GM23338 (cell line): ENCODE measurements around the gene RNF214. TPM values are rescaled to one million over a fixed set of nuclear protein-coding genes. Genes with fewer than 3 reads are reported as not detected.

ENCODE experiments used
- ATAC-seq: fragments of 200-7000 bp; cut with Tn5 transposase; 3 replicates; pipeline ENCODE4 v1.9.1; 2020
- DNase-seq: peaks from one replicate; pipeline ENCODE4 v3.0.0-alpha.2; 2015; ENCODE audit warnings: low spot score
- H2AFZ ChIP-seq: fragments of 200-600 bp; sonication (generic); 2 replicates; pipeline ENCODE4 v1.8.0; 2016; ENCODE audit warnings: antibody characterized with exemption, mild to moderate bottlenecking, moderate library complexity
- H3F3A ChIP-seq: fragments of 200-600 bp; sonication (generic); replicated peaks from 2 replicates; pipeline ENCODE4 v1.8.0; 2017; ENCODE audit warnings: antibody characterized with exemption, mixed run types, low read depth
- H3K27ac ChIP-seq: fragments of 200-600 bp; sonication (generic); 2 replicates; pipeline ENCODE4 v1.6.1; 2016; ENCODE audit warnings: low read depth
- H3K27me3 ChIP-seq: fragments of 200-600 bp; sonication (generic); 2 replicates; pipeline ENCODE4 v1.8.0; 2016; ENCODE audit warnings: mild to moderate bottlenecking, mixed run types, moderate library complexity; ENCODE audit not compliant: insufficient read depth
- H3K36me3 ChIP-seq: fragments of 200-600 bp; sonication (generic); 2 replicates; pipeline ENCODE4 v1.8.0; 2016; ENCODE audit warnings: mild to moderate bottlenecking; ENCODE audit not compliant: insufficient read depth
- H3K4me1 ChIP-seq: fragments of 200-600 bp; sonication (generic); 2 replicates; pipeline ENCODE4 v1.8.0; 2016; ENCODE audit warnings: mild to moderate bottlenecking, moderate library complexity; ENCODE audit not compliant: insufficient read depth
- H3K4me2 ChIP-seq: fragments of 200-600 bp; sonication (generic); 2 replicates; pipeline ENCODE4 v1.7.1; 2017; ENCODE audit warnings: mixed run types
- H3K4me3 ChIP-seq: fragments of 200-600 bp; sonication (generic); 2 replicates; pipeline ENCODE4 v1.6.1; 2016; ENCODE audit warnings: mixed run types
- H3K79me2 ChIP-seq: fragments of 200-600 bp; sonication (generic); replicated peaks from 2 replicates; pipeline ENCODE4 v1.8.0; 2017; ENCODE audit warnings: mild to moderate bottlenecking; ENCODE audit not compliant: insufficient read depth
- H3K9me2 ChIP-seq: fragments of 200-600 bp; sonication (generic); 2 replicates; pipeline ENCODE4 v1.8.0; 2017; ENCODE audit not compliant: insufficient read depth
- H4K20me1 ChIP-seq: fragments of 200-600 bp; sonication (generic); replicated peaks from 2 replicates; pipeline ENCODE4 v1.8.0; 2017; ENCODE audit warnings: mild to moderate bottlenecking; ENCODE audit not compliant: insufficient read depth
- H3K27ac Mint-ChIP-seq: 2 replicates; pipeline ENCODE4 v1.8.0; 2020; ENCODE audit warnings: inconsistent platforms, mild to moderate bottlenecking, moderate library complexity, mixed read lengths
- H3K27me3 Mint-ChIP-seq: 3 replicates; pipeline ENCODE4 v1.8.0; 2022; ENCODE audit warnings: low read depth, mild to moderate bottlenecking, moderate library complexity, mixed read lengths, inconsistent platforms; ENCODE audit not compliant: insufficient read depth, poor library complexity
- H3K36me3 Mint-ChIP-seq: 3 replicates; pipeline ENCODE4 v1.8.0; 2021; ENCODE audit warnings: low read depth, mild to moderate bottlenecking, inconsistent platforms, moderate library complexity, mixed read lengths
- H3K4me1 Mint-ChIP-seq: 3 replicates; pipeline ENCODE4 v1.8.0; 2020; ENCODE audit warnings: mild to moderate bottlenecking, inconsistent platforms, mixed read lengths
- H3K4me3 Mint-ChIP-seq: 3 replicates; pipeline ENCODE4 v1.8.0; 2021; ENCODE audit warnings: moderate library complexity, mild to moderate bottlenecking, inconsistent platforms, mixed read lengths
- H3K9me3 Mint-ChIP-seq: 3 replicates; pipeline ENCODE4 v1.8.0; 2020; ENCODE audit warnings: moderate library complexity, mild to moderate bottlenecking, inconsistent platforms, mixed read lengths
- CREB1 ChIP-seq: fragments of 250-450 bp; sonication (Bioruptor Pico); IDR thresholded peaks from 2 replicates; pipeline ENCODE4 v1.5.0; 2020; ENCODE audit warnings: low read depth, mild to moderate bottlenecking, moderate library complexity
- CTCF ChIP-seq, 2 experiments: fragments of 200-600 bp in 1 of 2; sonication (generic) in 1 of 2; conservative IDR thresholded peaks; 2 replicates each; pipeline versions ENCODE4 v1.5.1 to v1.6.1; 2016 to 2017; ENCODE audit warnings: antibody characterized with exemption in 2 of 2, low read depth in 2 of 2, mild to moderate bottlenecking in 2 of 2, moderate library complexity in 1 of 2
- ETS1 ChIP-seq: IDR thresholded peaks from 2 replicates; pipeline ENCODE4 v1.6.1; 2016; ENCODE audit warnings: antibody characterized with exemption
- EZH2 ChIP-seq: fragments of 200-600 bp; sonication (generic); IDR thresholded peaks from one replicate; pipeline ENCODE4 v1.8.0; 2017; ENCODE audit warnings: antibody characterized with exemption, mild to moderate bottlenecking, low read depth; ENCODE audit not compliant: unreplicated experiment
- EZH2phosphoT487 ChIP-seq: fragments of 200-600 bp; sonication (generic); IDR thresholded peaks from one replicate; pipeline ENCODE4 v1.8.1; 2018; ENCODE audit warnings: antibody characterized with exemption; ENCODE audit not compliant: unreplicated experiment
- JUNB ChIP-seq: IDR thresholded peaks from one replicate; pipeline ENCODE4 v1.6.1; 2016; ENCODE audit warnings: antibody characterized with exemption; ENCODE audit not compliant: unreplicated experiment
- NANOG ChIP-seq: IDR thresholded peaks from 2 replicates; pipeline ENCODE4 v1.6.1; 2016; ENCODE audit warnings: antibody characterized with exemption, borderline replicate concordance
- POLR2AphosphoS5 ChIP-seq: IDR thresholded peaks from 2 replicates; pipeline ENCODE4 v1.6.1; 2016; ENCODE audit warnings: antibody characterized with exemption, low read depth
- REST ChIP-seq: IDR thresholded peaks from one replicate; pipeline ENCODE4 v1.6.1; 2018; ENCODE audit warnings: antibody characterized with exemption; ENCODE audit not compliant: unreplicated experiment
- STAT1 ChIP-seq: IDR thresholded peaks from one replicate; pipeline ENCODE4 v1.6.1; 2016; ENCODE audit warnings: antibody characterized with exemption; ENCODE audit not compliant: unreplicated experiment
- ZNF114 ChIP-seq: fragments of 250-450 bp; sonication (Bioruptor Pico); IDR thresholded peaks from 2 replicates; pipeline ENCODE4 v1.5.0; 2020; ENCODE audit warnings: mild to moderate bottlenecking, moderate library complexity
- ZNF331 ChIP-seq: fragments of 250-450 bp; sonication (Bioruptor Pico); IDR thresholded peaks from 2 replicates; pipeline ENCODE4 v1.5.0; 2020; ENCODE audit warnings: low read depth, mild to moderate bottlenecking, moderate library complexity
- ZNF462 ChIP-seq: fragments of 250-450 bp; sonication (Bioruptor Pico); IDR thresholded peaks from 2 replicates; pipeline ENCODE4 v1.5.0; 2020; ENCODE audit warnings: mild to moderate bottlenecking, moderate library complexity
- polyA plus RNA-seq: library from polyadenylated mRNA; unstranded; fragments of >200 nt; fragmentation: Nextera tagmentation; extraction: Ambion mirVana; gene quantifications from 2 replicates; pipeline ENCODE4 v1.2.1, GENCODE V29; 2016
- total RNA-seq: library from RNA; depleted of rRNA; stranded (reverse); fragments of >200 nt; shearing (Covaris generic); gene quantifications from 2 replicates; pipeline ENCODE4 v1.2.3, GENCODE V29; 2014

Gene RNF214
- total and polyA plus RNA-seq, 2 experiments from 2014 or later = 19.4 to 28.4 TPM

- TF ChIP-seq STAT1 = no peak
- no peak for TF ChIP-seq POLR2AphosphoS5
- no peak for TF ChIP-seq ZNF114 (CRISPR knock-in tag)
- no peak for TF ChIP-seq JUNB
- no peak for TF ChIP-seq EZH2
- TF ChIP-seq REST = no peak
- TF ChIP-seq EZH2phosphoT487 = no peak
- no peak for TF ChIP-seq ETS1
- TF ChIP-seq ZNF462 (CRISPR knock-in tag) = no peak
- no peak for TF ChIP-seq CTCF (conservative IDR thresholded peaks at IDR 0.05; ENCODE audit: low read depth in 2 of 2)
- TF ChIP-seq CREB1 = no peak
- TF ChIP-seq ZNF331 (CRISPR knock-in tag) = no peak
- no peak for TF ChIP-seq NANOG
- peak overlapping the region; percentile 70 for H3K4me3 Mint-ChIP-seq
- H3K36me3 Mint-ChIP-seq = no peaks in the 10 kb centered on the region
- Histone ChIP-seq H3K4me1 (peaks cover 13% of the 10 kb centered on the region; the same call in 1 of the 2 replicates), H4K20me1 (no peaks in the 10 kb centered on the region), H3K27me3 (no peaks in the 10 kb centered on the region), H3K36me3 (no peaks in the 10 kb centered on the region), H3K4me2 (peak overlapping the region; percentile 79), H3F3A (no peaks in the 10 kb centered on the region), H3K4me3 (peak overlapping the region; percentile 72; the same call in 1 of the 2 replicates), H3K9me2 (no peaks in the 10 kb centered on the region), H3K27ac (no peak overlapping the region), H3K79me2 (no peaks in the 10 kb centered on the region), H2AFZ (no peak overlapping the region)
- H3K27me3 Mint-ChIP-seq = peaks cover 15% of the 10 kb centered on the region
- peaks cover 16% of the 10 kb centered on the region for H3K4me1 Mint-ChIP-seq
- no peak for ATAC-seq
- DNase-seq = no peak
- H3K9me3 Mint-ChIP-seq = no peaks in the 10 kb centered on the region; the same call in 2 of the 3 replicates
- no peak overlapping the region for H3K27ac Mint-ChIP-seq
Measured at GRCh38 chr11:117313828-117314768, 81.6 kb downstream of the RNF214 start.
